HEK293T (cell line): ENCODE measurements around the gene MCTP2.
"Not testable (repeated sequence)": the region's sequence is repeated elsewhere in the genome, so short reads cannot be mapped to it uniquely, and the experiment has no call there.

Source experiments
- CTCF ChIA-PET: fragments of 350-600 bp; formaldehyde crosslinking; extraction: SDS; loops from one replicate; lab custom pipeline; 2021; ENCODE audit warnings: antibody characterized with exemption, inconsistent platforms; lab: Yijun Ruan, JAX
- POLR2A ChIA-PET: fragments of 350-600 bp; formaldehyde crosslinking; extraction: SDS; loops from one replicate; lab custom pipeline; 2020; ENCODE audit warnings: antibody characterized with exemption, inconsistent platforms; lab: Yijun Ruan, JAX
- DNase-seq: peaks from one replicate; pipeline ENCODE4 v3.0.0; 2012; ENCODE audit warnings: mixed read lengths; ENCODE audit errors: extremely low spot score
- ARNT ChIP-seq: fragments of 450-650 bp; IDR thresholded peaks from 2 replicates; pipeline ENCODE4 v1.6.1; 2017; ENCODE audit warnings: mild to moderate bottlenecking
- BHLHE40 ChIP-seq: fragments of 450-650 bp; IDR thresholded peaks from 2 replicates; pipeline ENCODE4 v1.6.1; 2016; ENCODE audit warnings: mild to moderate bottlenecking, moderate library complexity, borderline replicate concordance
- CTBP1 ChIP-seq: fragments of 450-650 bp; IDR thresholded peaks from 2 replicates; pipeline ENCODE4 v1.6.1; 2016; ENCODE audit warnings: borderline replicate concordance
- ELF4 ChIP-seq: fragments of 450-650 bp; IDR thresholded peaks from 2 replicates; pipeline ENCODE4 v1.6.1; 2017; ENCODE audit warnings: antibody characterized with exemption
- FOXA1 ChIP-seq: fragments of 450-650 bp; IDR thresholded peaks from 2 replicates; pipeline ENCODE4 v1.6.1; 2016; ENCODE audit warnings: mild to moderate bottlenecking
- FOXK2 ChIP-seq: fragments of 450-650 bp; IDR thresholded peaks from 2 replicates; pipeline ENCODE4 v1.6.1; 2016; ENCODE audit warnings: mild to moderate bottlenecking
- FOXM1 ChIP-seq: fragments of 450-650 bp; IDR thresholded peaks from 2 replicates; pipeline ENCODE4 v1.6.1; 2017; ENCODE audit warnings: mild to moderate bottlenecking, borderline replicate concordance
- HDGF ChIP-seq: fragments of 450-650 bp; IDR thresholded peaks from 2 replicates; pipeline ENCODE4 v1.6.1; 2017; ENCODE audit warnings: antibody characterized with exemption, borderline replicate concordance
- L3MBTL2 ChIP-seq: fragments of 450-650 bp; conservative IDR thresholded peaks from 2 replicates; pipeline ENCODE4 v1.6.1; 2016; ENCODE audit warnings: mild to moderate bottlenecking
- LEF1 ChIP-seq: fragments of 450-650 bp; IDR thresholded peaks from 2 replicates; pipeline ENCODE4 v1.6.1; 2017; ENCODE audit warnings: mild to moderate bottlenecking, borderline replicate concordance
- NFRKB ChIP-seq: fragments of 450-650 bp; IDR thresholded peaks from 2 replicates; pipeline ENCODE4 v1.6.1; 2016; ENCODE audit warnings: mild to moderate bottlenecking, moderate library complexity
- SP1 ChIP-seq: fragments of 450-650 bp; IDR thresholded peaks from 2 replicates; pipeline ENCODE4 v1.6.1; 2017
- SUZ12 ChIP-seq: fragments of 450-650 bp; IDR thresholded peaks from 2 replicates; pipeline ENCODE4 v1.6.1; 2016; ENCODE audit warnings: mild to moderate bottlenecking
- TARDBP ChIP-seq: fragments of 450-650 bp; IDR thresholded peaks from 2 replicates; pipeline ENCODE4 v1.6.1; 2016
- ZNF384 ChIP-seq: fragments of 450-650 bp; IDR thresholded peaks from 2 replicates; pipeline ENCODE4 v1.6.1; 2016
- TF ChIP-seq, protein P1 (sequence below): fragments of 450-650 bp; IDR thresholded peaks from 2 replicates; pipeline ENCODE4 v1.6.1; 2016

The MCTP2 gene

DNA sequence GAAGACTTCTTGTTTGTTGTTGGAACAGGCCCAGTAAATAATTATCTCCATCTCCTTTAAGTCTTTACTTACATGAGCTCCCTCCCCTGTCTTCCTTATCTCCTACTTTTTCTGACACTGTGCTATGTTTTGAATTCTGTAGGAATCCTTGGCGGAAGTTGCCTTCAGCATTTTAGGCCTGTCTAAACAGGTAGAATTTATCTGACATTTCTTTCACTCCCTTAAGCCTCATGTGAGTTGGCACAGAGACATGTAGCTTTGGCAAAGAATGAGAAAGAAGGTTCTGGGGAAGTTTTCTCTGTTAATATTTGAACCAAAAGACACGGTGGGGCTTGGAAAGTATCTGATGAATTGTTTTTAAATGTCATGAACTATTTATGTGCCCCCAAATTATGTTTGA, 8.1 kb downstream of the MCTP2 start:
- CTCF ChIA-PET, result no interaction called here
- TF ChIP-seq ZNF384 (no peak), FOXK2 (no peak), HDGF (no peak), FOXA1 (no peak), FOXM1 (no peak), NFRKB (no peak), CTBP1 (no peak), ELF4 (no peak), BHLHE40 (no peak), L3MBTL2 (no peak), TARDBP (no peak), LEF1 (no peak), SP1 (no peak), SUZ12 (no peak), ARNT (no peak)
- TF ChIP-seq, protein P1, sequence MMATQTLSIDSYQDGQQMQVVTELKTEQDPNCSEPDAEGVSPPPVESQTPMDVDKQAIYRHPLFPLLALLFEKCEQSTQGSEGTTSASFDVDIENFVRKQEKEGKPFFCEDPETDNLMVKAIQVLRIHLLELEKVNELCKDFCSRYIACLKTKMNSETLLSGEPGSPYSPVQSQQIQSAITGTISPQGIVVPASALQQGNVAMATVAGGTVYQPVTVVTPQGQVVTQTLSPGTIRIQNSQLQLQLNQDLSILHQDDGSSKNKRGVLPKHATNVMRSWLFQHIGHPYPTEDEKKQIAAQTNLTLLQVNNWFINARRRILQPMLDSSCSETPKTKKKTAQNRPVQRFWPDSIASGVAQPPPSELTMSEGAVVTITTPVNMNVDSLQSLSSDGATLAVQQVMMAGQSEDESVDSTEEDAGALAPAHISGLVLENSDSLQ, result no peak
- DNase-seq, result no peak
- POLR2A ChIA-PET, result interaction anchor here (1.2 kb wide), 1 partner anchor 9 kb away, joined by 3 read pairs; the partner anchor contains the start of gene MCTP2

DNA sequence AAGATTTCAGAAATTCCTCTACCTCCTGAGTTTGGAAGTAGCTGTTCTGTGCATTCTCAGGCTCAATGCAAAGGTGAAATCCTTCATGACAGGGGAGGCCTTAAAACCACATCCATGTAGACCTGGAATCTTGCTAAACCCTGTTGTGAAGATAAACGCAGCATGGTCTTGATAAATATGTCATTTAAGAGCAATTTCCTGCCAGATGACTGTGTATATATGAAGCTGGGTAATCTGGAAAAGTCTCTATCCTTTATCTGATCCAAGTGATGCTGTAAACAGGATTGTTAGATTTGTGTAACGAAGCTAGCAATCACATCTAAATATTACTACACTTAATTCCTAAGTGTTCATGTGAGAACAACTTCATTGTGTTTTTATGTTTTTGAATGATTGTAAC, 9.1 kb downstream of the MCTP2 start:
- ChIA-PET POLR2A (no interaction called here), CTCF (no interaction called here)
- DNase-seq, result no peak
- TF ChIP-seq, protein P1, result no peak
- TF ChIP-seq FOXA1, result no peak
- no peak for TF ChIP-seq HDGF
- TF ChIP-seq L3MBTL2, result no peak
- no peak for TF ChIP-seq LEF1
- no peak for TF ChIP-seq BHLHE40
- TF ChIP-seq NFRKB, result no peak
- TF ChIP-seq FOXK2, result no peak
- no peak for TF ChIP-seq CTBP1
- no peak for TF ChIP-seq SUZ12
- no peak for TF ChIP-seq FOXM1
- TF ChIP-seq ARNT, result no peak
- no peak for TF ChIP-seq ZNF384
- TF ChIP-seq ELF4, result no peak

GRCh38 chr15:94242257-94242656, 10.9 kb downstream of the MCTP2 start:
- POLR2A ChIA-PET, result no interaction called here
- no peak for TF ChIP-seq TARDBP
- TF ChIP-seq BHLHE40, result no peak
- TF ChIP-seq, protein P1, result no peak
- TF ChIP-seq FOXK2, result no peak
- no peak for TF ChIP-seq NFRKB
- TF ChIP-seq FOXA1, result no peak
- TF ChIP-seq SUZ12, result no peak
- no peak for TF ChIP-seq ARNT
- TF ChIP-seq L3MBTL2, result no peak
- TF ChIP-seq LEF1, result no peak
- TF ChIP-seq FOXM1, result no peak
- TF ChIP-seq CTBP1, result no peak
- TF ChIP-seq ELF4, result no peak
- TF ChIP-seq HDGF, result no peak
- TF ChIP-seq ZNF384, result no peak
- CTCF ChIA-PET, result no interaction called here
- DNase-seq, result no peak

- POLR2A ChIA-PET, DNase-seq, CTCF ChIA-PET: not testable (repeated sequence)
These were observed 11.6 kb downstream of the MCTP2 start for GRCh38 chr15:94243003-94243402.

DNA sequence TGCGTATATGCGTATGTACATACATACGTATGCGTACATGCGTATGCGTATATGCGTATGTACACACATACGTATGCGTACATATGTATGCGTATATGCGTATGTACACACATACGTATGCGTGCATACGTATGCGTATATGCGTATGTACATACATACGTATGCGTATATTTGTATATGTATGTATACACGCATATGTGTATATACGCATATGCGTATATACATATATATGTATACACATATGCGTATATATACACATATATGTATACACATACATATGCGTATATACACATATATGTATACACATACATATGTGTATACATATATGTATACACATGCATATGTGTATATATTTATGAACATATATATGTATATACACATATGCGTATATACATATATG, 12.1 kb downstream of the MCTP2 start:
- ChIA-PET POLR2A (no interaction called here), CTCF (no interaction called here)
- TF ChIP-seq SP1 (no peak), LEF1 (no peak), ELF4 (no peak), HDGF (no peak)
- DNase-seq, result no peak

- CTCF ChIA-PET, result no interaction called here
- no peak for DNase-seq
- TF ChIP-seq HDGF (no peak), SUZ12 (no peak), TARDBP (no peak), NFRKB (no peak)
- POLR2A ChIA-PET, result no interaction called here
These were observed 14.7 kb downstream of the MCTP2 start for GRCh38 chr15:94246016-94246415.

- ChIA-PET POLR2A (no interaction called here), CTCF (no interaction called here)
- no peak for DNase-seq
- TF ChIP-seq FOXK2 (no peak), NFRKB (no peak), SP1 (no peak)
These were observed 16.7 kb downstream of the MCTP2 start for GRCh38 chr15:94247789-94248638.
